Testis (tissue), 3 donors: Measurements from ENCODE around the gene MLF2. TPM values are rescaled to one million over a fixed set of nuclear protein-coding genes. Genes with fewer than 3 reads are reported as not detected.

ENCODE experiments used
- DNase-seq: peaks from one replicate; pipeline ENCODE4 v3.0.0-alpha.2; 2019
- H3K27ac ChIP-seq, 2 donors: fragments of 200-600 bp; sonication (generic); one replicate each; pipeline ENCODE4 v1.5.1; 2019
- H3K27me3 ChIP-seq: fragments of 200-600 bp; sonication (generic); one replicate; pipeline ENCODE4 v1.5.1; 2019
- H3K36me3 ChIP-seq: fragments of 200-600 bp; sonication (generic); one replicate; pipeline ENCODE4 v1.5.1; 2017; ENCODE audit warnings: low read depth; ENCODE audit errors: missing control alignments
- H3K4me1 ChIP-seq: fragments of 200-600 bp; sonication (generic); one replicate; pipeline ENCODE4 v1.5.1; 2019
- H3K4me3 ChIP-seq, 2 donors: fragments of 200-600 bp; sonication (generic); one replicate each; pipeline ENCODE4 v1.5.1; 2017 to 2019
- H3K9me3 ChIP-seq: fragments of 200-600 bp; sonication (generic); one replicate; pipeline ENCODE4 v1.5.1; 2017
- POLR2A ChIP-seq: fragments of 450-650 bp; IDR thresholded peaks from one replicate; pipeline ENCODE4 v1.6.1; 2017; ENCODE audit warnings: antibody characterized with exemption, mild to moderate bottlenecking, moderate library complexity
- WGBS, 2 donors: methylation state at CpG; one replicate each; pipeline ENCODE4 v1.1.5; 2018; 5-methylcytosine and 5-hydroxymethylcytosine counted together
- intact Hi-C: fragments of 100-400 bp; cut with DNase I; formaldehyde crosslinking; loops from one replicate; pipeline ENCODE4 v1.15.1; 2023; ENCODE audit warnings: low total_unique reads
- polyA plus RNA-seq: library from polyadenylated mRNA; stranded (reverse); fragments of 350-450 nt; fragmentation: Illumina TruSeq; extraction: RNeasy Lipid Tissue Mini Kit (QIAGEN cat#74804); gene quantifications from one replicate; pipeline ENCODE4 v1.2.3, GENCODE V29; 2014; ENCODE audit warnings: low read depth, low replicate concordance; ENCODE audit not compliant: insufficient read depth
- total RNA-seq, 2 donors: library from RNA; depleted of rRNA; stranded (reverse); fragments of >200 nt; gene quantifications; one replicate each; pipeline ENCODE4 v1.2.3, GENCODE V29; 2016
- TF ChIP-seq, protein P1 (sequence below), 3 experiments: fragments of 450-650 bp in 2 of 3; fragments of 200-600 bp in 1 of 3; sonication (generic) in 1 of 3; IDR thresholded peaks; one replicate each; pipeline ENCODE4 v1.5.1; 2016 to 2019; ENCODE audit warnings: antibody characterized with exemption in 3 of 3, mild to moderate bottlenecking in 2 of 3, moderate library complexity in 1 of 3

Gene MLF2
- total and polyA plus RNA-seq, 3 donors from 2014 or later = 177 to 242 (median 211) TPM

DNA sequence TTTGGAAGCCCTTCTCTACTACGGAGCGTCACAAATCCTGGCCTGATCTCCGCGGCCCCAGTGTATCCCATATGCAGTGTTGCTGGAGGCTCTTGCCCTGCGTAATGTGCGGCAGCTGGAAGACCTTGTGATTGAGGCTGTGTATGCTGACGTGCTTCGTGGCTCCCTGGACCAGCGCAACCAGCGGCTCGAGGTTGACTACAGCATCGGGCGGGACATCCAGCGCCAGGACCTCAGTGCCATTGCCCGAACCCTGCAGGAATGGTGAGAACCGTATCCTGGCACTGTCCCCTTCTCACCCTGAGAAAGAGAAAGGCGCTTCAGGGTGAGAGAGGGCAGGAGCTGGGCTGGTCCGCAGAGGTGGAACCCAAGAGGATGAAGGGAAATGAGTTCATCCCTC, 23.8 kb downstream of the MLF2 start:
- no peaks in the 10 kb centered on the region for H3K36me3 ChIP-seq
- 90 to 91% methylated on average over 11 to 18 of the region's 18 CpGs for WGBS, 2 donors

DNA sequence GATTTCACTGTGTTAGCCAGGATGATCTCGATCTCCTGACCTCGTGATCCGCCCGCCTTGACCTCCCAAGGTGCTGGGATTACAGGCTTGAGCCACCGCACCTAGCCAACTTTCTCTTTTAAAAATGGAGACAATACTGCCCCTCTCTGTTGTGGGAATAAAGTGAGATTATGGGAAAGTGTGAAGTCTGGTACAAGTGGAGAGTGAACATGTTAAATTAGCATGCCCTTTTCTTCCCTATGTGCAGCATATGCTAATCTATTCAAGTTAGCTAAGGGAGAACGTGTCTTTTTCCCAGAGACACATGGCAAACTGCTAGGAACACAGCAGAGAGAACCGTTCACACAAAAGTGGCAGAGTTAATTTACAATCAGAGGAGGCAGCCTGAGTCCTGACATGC, 27.6 kb downstream of the MLF2 start:
- no peak overlapping the region for H3K27ac ChIP-seq
- TF ChIP-seq, protein P1, sequence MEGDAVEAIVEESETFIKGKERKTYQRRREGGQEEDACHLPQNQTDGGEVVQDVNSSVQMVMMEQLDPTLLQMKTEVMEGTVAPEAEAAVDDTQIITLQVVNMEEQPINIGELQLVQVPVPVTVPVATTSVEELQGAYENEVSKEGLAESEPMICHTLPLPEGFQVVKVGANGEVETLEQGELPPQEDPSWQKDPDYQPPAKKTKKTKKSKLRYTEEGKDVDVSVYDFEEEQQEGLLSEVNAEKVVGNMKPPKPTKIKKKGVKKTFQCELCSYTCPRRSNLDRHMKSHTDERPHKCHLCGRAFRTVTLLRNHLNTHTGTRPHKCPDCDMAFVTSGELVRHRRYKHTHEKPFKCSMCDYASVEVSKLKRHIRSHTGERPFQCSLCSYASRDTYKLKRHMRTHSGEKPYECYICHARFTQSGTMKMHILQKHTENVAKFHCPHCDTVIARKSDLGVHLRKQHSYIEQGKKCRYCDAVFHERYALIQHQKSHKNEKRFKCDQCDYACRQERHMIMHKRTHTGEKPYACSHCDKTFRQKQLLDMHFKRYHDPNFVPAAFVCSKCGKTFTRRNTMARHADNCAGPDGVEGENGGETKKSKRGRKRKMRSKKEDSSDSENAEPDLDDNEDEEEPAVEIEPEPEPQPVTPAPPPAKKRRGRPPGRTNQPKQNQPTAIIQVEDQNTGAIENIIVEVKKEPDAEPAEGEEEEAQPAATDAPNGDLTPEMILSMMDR (IDR thresholded peaks at IDR 0.05) = no peak
- no peak for TF ChIP-seq POLR2A
- H3K9me3 ChIP-seq = no peaks in the 10 kb centered on the region
- intact Hi-C loops = no loop called here
- H3K27me3 ChIP-seq = no peaks in the 10 kb centered on the region
- WGBS, 2 donors = 81% methylated on average over 7 of the region's 7 CpGs
- no peaks in the 10 kb centered on the region for H3K36me3 ChIP-seq
- H3K4me1 ChIP-seq = peaks cover 5% of the 10 kb centered on the region
- no peak overlapping the region for H3K4me3 ChIP-seq
- DNase-seq = no peak

More for the DNA sequence above, 23.8 kb downstream of the MLF2 start:
- no peak overlapping the region for H3K4me3 ChIP-seq
- peaks cover 5% of the 10 kb centered on the region for H3K4me1 ChIP-seq
- H3K27me3 ChIP-seq = no peaks in the 10 kb centered on the region
- intact Hi-C loops = no loop called here
- no peak for DNase-seq
- no peaks in the 10 kb centered on the region for H3K9me3 ChIP-seq
- TF ChIP-seq, protein P1 (IDR thresholded peaks at IDR 0.05) = no peak
- TF ChIP-seq POLR2A = no peak
- no peak overlapping the region for H3K27ac ChIP-seq

DNA sequence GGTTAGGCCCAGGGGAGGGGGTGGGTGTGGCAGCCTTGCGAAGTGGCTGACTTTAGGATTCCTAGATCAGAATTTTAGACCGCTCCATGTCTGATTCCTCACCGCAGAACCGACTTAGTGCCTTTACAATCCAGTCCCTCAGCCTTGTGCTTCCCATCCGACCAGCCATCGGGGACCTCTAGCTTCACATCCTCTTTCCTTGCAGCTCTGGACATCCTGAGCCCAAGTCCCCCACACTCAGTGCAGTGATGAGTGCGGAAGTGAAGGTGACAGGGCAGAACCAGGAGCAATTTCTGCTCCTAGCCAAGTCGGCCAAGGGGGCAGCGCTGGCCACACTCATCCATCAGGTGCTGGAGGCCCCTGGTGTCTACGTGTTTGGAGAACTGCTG, 28.5 kb downstream of the MLF2 start:
- H3K9me3 ChIP-seq = no peaks in the 10 kb centered on the region
- intact Hi-C loops = loop anchor here (5.0 kb wide), 1 partner anchor 37 kb away; the partner anchor contains the start of gene ZNF384
- peaks cover 5% of the 10 kb centered on the region for H3K4me1 ChIP-seq
- no peaks in the 10 kb centered on the region for H3K36me3 ChIP-seq
- H3K4me3 ChIP-seq = peak overlapping the region; percentile 57 to 78
- TF ChIP-seq, protein P1 (IDR thresholded peaks at IDR 0.05) = no peak
- TF ChIP-seq POLR2A = no peak
- no peaks in the 10 kb centered on the region for H3K27me3 ChIP-seq
- 6 to 13% methylated on average over 9 to 10 of the region's 10 CpGs for WGBS, 2 donors
- peak overlapping the region; percentile 78 to 81 for H3K27ac ChIP-seq
- DNase-seq = no peak

DNA sequence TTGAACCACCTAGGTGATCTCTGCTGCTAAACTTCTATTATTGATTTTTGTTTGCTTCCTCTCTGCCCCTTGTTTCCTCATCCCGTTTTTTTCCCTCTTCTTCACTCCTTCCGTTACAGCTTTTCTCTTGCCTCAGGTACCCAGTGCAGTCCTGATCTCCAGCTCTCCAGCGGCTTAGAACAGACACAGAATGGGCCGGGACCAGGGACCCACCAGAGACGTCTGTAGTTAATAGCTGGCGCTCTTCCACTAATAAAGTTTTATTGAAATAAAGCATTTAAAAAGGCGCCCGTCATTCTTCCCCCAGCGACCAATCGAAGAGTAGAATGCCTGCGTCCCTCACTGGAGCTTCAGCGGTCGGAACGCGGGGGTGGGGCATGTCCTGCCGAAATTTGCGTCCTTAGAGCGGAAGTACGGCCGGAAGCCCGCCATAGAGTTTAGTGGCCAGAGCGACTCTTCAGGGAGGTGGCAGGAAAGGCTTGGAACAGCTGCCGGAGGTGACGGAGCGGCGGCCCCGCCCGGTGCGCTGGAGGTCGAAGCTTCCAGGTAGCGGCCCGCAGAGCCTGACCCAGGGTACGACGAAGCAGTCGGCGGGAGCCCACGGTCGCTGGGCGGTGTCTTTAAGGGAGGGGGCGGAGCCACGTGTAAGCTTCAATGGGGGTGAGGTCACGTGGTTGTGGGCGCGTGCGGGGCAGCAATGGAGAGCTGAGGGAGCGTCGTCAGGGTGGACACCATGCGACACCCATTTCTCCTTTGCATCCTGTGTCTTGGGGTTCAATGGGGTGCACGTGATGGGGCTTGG, 29.1 kb downstream of the MLF2 start, which contains the start of gene COPS7A:
Gene COPS7A (plus strand): TSS at position 440 of the 802 bp plus-strand sequence. CDS start 611 bp downstream, outside the sequence.
- DNase-seq = peak; percentile 99
- WGBS, 2 donors = 0% methylated on average over 31 to 49 of the region's 49 CpGs
- Histone ChIP-seq H3K36me3 (no peaks in the 10 kb centered on the region), H3K4me1 (peaks cover 5% of the 10 kb centered on the region), H3K4me3 (peak within 1 kb of the TSS; percentile 57 to 78), H3K9me3 (no peaks in the 10 kb centered on the region), H3K27ac (peak within 1 kb of the TSS; percentile 78 to 81), H3K27me3 (no peaks in the 10 kb centered on the region)
- TF ChIP-seq, protein P1 (IDR thresholded peaks at IDR 0.05) = peak in 1 of 3 experiments; percentile 11
- TF ChIP-seq POLR2A = no peak
- intact Hi-C loops = loop anchor here (5.0 kb wide), 1 partner anchor 37 kb away; the partner anchor contains the start of gene ZNF384
